Transverse colon (tissue), 4 donors: ENCODE results near the gene ALOXE3. TPM values are rescaled to one million over a fixed set of nuclear protein-coding genes. Genes with fewer than 3 reads are reported as not detected.

ENCODE experiments used
- DNase-seq: peaks from one replicate; pipeline ENCODE4 v3.0.0-alpha.2; 2019
- H3K27ac ChIP-seq, 4 donors: fragments of 200-600 bp; sonication (generic); 2 replicates each; pipeline ENCODE4 v1.5.1; 2016 to 2018; ENCODE audit warnings: inconsistent platforms in 4 of 4
- H3K27me3 ChIP-seq: fragments of 200-600 bp; sonication (generic); 2 replicates; pipeline ENCODE4 v1.5.1; 2017; ENCODE audit warnings: inconsistent platforms
- H3K36me3 ChIP-seq, 4 donors: fragments of 200-600 bp; sonication (generic); 2 replicates each; pipeline ENCODE4 v1.5.1; 2017 to 2019; ENCODE audit warnings: inconsistent platforms in 4 of 4
- H3K4me1 ChIP-seq, 4 donors: fragments of 200-600 bp; sonication (generic); 2 replicates each; pipeline ENCODE4 v1.5.1; 2017 to 2020; ENCODE audit warnings: inconsistent platforms in 4 of 4
- H3K4me3 ChIP-seq, 4 donors: fragments of 200-600 bp; sonication (generic); 1 replicate in 1 of 4; 2 replicates in 3 of 4; pipeline versions ENCODE4 v1.5.1 to v1.6.1; 2017 to 2019; ENCODE audit warnings: inconsistent platforms in 4 of 4
- H3K9me3 ChIP-seq, 2 donors: fragments of 200-600 bp; sonication (generic); 2 replicates each; pipeline ENCODE4 v1.5.1; 2017 to 2019; ENCODE audit warnings: inconsistent platforms in 2 of 2
- EP300 ChIP-seq: sonication (generic); formaldehyde crosslinking; IDR thresholded peaks from one replicate; pipeline ENCODE4 v1.6.1; 2017; ENCODE audit warnings: antibody characterized with exemption, low read depth
- POLR2A ChIP-seq: fragments of 450-650 bp; IDR thresholded peaks from one replicate; pipeline ENCODE4 v1.6.1; 2016; ENCODE audit warnings: antibody characterized with exemption, mild to moderate bottlenecking, moderate library complexity
- POLR2AphosphoS5 ChIP-seq, 3 donors: sonication (generic); formaldehyde crosslinking; IDR thresholded peaks; one replicate each; pipeline ENCODE4 v1.6.1; 2016; ENCODE audit warnings: antibody characterized with exemption in 3 of 3
- WGBS, 2 donors: methylation state at CpG; one replicate each; pipeline ENCODE4 v1.1.5; 2018; ENCODE audit warnings: low coverage in 1 of 2; 5-methylcytosine and 5-hydroxymethylcytosine counted together
- in situ Hi-C, 4 donors: fragments of 200-750 bp; cut with MboI; loops; one replicate each; pipeline versions ENCODE4 v1.15.0 to v1.15.1; 2017; ENCODE audit warnings: low sequenced_read_pairs in 3 of 4, low pct_ligation_motif_present in 1 of 4, low pct_unique_long_range_greater_than_20kb in 1 of 4
- intact Hi-C: fragments of 100-400 bp; cut with DNase I; formaldehyde crosslinking; loops from one replicate; pipeline ENCODE4 v1.15.1; 2023; ENCODE audit warnings: low total_unique reads
- total RNA-seq, 4 donors: library from RNA; depleted of rRNA; stranded (reverse); fragments of >200 nt; gene quantifications; one replicate each; pipeline ENCODE4 v1.1.0, GENCODE V29; 2016
- TF ChIP-seq, protein P1 (sequence below), 5 experiments: fragments of 200-600 bp in 3 of 5; fragments of 450-650 bp in 2 of 5; sonication (generic) in 3 of 5; IDR thresholded peaks; 1 replicate in 2 of 5; 2 replicates in 3 of 5; pipeline ENCODE4 v1.5.1; 2016 to 2017; ENCODE audit warnings: antibody characterized with exemption in 5 of 5, inconsistent platforms in 3 of 5, mild to moderate bottlenecking in 2 of 5, moderate library complexity in 1 of 5

The ALOXE3 gene
- total RNA-seq, 4 donors from 2014 or later = 0.79 TPM; not detected in 3

DNA sequence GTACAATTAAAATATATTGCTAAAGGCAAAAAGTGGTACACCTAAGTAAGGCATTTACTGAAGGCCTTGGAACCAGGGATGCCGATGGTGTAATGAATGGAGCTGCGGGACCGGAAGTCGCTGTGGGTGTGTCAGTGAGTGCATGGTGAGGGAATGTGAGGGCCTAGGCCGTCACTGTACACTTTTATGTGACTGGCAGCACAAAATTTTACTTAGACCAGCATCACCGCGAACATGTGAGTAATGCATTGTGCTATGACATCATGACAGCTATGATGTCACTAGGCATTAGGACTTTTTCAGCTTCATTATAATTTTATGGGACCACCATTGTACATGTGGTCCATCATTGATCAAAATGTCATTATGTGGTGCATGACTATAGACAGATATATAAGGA, 64.7 kb downstream of the ALOXE3 start:
- intact Hi-C loops (no loop called here), in situ Hi-C loops (no loop called here)
- WGBS, 2 donors = 92 to 96% methylated on average over 5 to 7 of the region's 7 CpGs
- Histone ChIP-seq H3K4me1 (peaks cover 0 to 15% (median 0%) of the 10 kb centered on the region in 4 donors), H3K9me3 (no peaks in the 10 kb centered on the region), H3K4me3 (no peak overlapping the region), H3K36me3 (no peaks in the 10 kb centered on the region), H3K27me3 (peaks cover 23% of the 10 kb centered on the region), H3K27ac (no peak overlapping the region)
- DNase-seq = no peak
- no peak for TF ChIP-seq EP300
- no peak for TF ChIP-seq POLR2A
- no peak for TF ChIP-seq POLR2AphosphoS5 (IDR thresholded peaks at IDR 0.05)
- TF ChIP-seq, protein P1, sequence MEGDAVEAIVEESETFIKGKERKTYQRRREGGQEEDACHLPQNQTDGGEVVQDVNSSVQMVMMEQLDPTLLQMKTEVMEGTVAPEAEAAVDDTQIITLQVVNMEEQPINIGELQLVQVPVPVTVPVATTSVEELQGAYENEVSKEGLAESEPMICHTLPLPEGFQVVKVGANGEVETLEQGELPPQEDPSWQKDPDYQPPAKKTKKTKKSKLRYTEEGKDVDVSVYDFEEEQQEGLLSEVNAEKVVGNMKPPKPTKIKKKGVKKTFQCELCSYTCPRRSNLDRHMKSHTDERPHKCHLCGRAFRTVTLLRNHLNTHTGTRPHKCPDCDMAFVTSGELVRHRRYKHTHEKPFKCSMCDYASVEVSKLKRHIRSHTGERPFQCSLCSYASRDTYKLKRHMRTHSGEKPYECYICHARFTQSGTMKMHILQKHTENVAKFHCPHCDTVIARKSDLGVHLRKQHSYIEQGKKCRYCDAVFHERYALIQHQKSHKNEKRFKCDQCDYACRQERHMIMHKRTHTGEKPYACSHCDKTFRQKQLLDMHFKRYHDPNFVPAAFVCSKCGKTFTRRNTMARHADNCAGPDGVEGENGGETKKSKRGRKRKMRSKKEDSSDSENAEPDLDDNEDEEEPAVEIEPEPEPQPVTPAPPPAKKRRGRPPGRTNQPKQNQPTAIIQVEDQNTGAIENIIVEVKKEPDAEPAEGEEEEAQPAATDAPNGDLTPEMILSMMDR (IDR thresholded peaks at IDR 0.05) = no peak

DNA sequence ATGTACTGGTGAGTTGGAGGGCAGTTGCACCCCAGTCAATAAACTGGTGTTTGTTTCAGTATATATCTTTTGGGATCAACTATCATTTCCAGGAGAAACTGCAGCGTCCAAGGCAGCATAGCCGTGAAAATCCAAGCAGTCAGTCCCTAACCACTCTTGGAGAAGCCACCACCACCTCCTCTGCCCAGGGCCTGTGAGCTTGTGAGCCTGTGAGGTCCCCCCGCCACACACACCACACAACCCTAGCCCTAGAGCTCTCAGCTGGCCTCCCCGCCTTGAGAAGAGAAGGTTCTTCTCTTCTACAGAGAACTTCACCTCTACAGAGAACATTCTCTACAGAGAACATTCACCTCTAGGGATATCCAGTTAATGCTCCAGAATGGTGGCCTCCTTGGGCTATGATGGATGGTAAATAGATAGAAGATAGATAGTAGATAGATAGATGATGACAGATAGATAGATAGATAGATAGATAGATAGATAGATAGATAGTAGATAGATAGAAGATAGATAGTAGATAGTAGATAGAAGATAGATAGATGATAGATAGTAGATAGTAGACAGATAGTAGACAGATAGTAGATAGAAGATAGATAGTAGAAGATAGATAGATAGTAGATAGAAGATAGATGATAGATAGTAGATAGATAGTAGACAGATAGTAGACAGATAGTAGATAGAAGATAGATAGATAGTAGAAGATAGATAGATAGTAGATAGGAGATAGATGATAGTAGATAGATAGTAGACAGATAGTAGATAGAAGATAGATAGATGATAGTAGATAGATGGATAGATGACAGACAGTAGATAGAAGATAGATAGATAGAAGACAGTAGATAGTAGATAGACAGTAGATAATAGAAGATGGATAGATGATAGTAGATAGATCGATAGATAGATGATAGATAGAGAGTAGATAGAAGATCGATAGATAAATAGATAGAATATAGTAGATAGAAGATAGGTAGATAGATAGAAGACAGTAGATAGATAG, 65.8 kb downstream of the ALOXE3 start:
- H3K27me3 ChIP-seq = peaks cover 14% of the 10 kb centered on the region
- H3K27ac ChIP-seq = no peak overlapping the region
- peaks cover 0 to 12% (median 0%) of the 10 kb centered on the region in 4 donors for H3K4me1 ChIP-seq
- no peak overlapping the region for H3K4me3 ChIP-seq
- in situ Hi-C loops (no loop called here), intact Hi-C loops (no loop called here)
- DNase-seq = no peak
- no peaks in the 10 kb centered on the region for H3K9me3 ChIP-seq
- WGBS, 2 donors = 89 to 93% methylated on average over 6 of the region's 6 CpGs
- no peak for TF ChIP-seq EP300
- TF ChIP-seq POLR2A = no peak
- TF ChIP-seq, protein P1 (IDR thresholded peaks at IDR 0.05) = no peak
- no peak for TF ChIP-seq POLR2AphosphoS5 (IDR thresholded peaks at IDR 0.05)
- H3K36me3 ChIP-seq = no peaks in the 10 kb centered on the region

DNA sequence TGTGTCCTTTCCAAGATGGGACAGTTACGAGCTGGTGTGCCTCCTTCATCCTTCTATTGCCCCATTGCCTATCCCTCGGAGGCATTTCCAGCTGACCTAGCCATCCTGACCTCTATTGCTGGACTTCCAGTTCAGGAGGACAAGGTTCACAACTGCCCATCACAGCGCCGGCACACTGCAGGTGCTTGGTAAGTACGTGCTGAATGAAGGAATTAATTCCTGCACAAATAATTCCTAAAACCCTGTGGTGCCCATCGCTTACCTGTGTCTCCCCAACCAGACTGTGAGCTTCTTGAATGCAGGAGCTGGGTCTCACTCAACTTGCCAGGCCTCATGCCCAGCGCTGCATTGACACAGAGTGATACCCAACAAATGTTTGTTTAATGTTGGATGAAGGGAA, 66.5 kb downstream of the ALOXE3 start:
- WGBS, 2 donors = 61 to 84% methylated on average over 2 to 7 of the region's 7 CpGs
- H3K9me3 ChIP-seq = no peaks in the 10 kb centered on the region
- in situ Hi-C loops = no loop called here
- H3K27ac ChIP-seq = no peak overlapping the region
- H3K27me3 ChIP-seq = peaks cover 7% of the 10 kb centered on the region
- H3K36me3 ChIP-seq = no peaks in the 10 kb centered on the region
- intact Hi-C loops = no loop called here
- no peak overlapping the region for H3K4me3 ChIP-seq
- no peak for DNase-seq
- peaks cover 0 to 5% (median 0%) of the 10 kb centered on the region in 4 donors for H3K4me1 ChIP-seq
- TF ChIP-seq POLR2A (no peak), EP300 (no peak)

DNA sequence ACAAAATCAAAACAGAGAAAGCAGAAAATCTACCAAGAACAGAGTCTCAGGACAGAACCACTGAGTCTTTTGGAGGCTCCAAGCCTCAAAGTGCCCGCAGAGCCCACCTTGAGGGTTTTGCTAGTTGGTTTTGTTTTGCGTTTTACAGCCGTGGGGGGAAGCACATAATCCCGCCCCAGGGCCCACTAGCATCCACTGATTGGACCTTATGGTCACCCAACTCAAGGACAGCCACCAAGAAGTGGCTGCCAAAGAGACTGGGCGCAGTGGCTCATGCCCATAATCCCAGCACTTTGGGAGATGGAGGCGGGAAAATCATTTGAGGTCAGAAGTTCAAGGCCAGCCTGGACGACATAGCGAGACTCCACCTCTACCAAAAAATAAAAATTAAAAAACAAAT, 69.6 kb downstream of the ALOXE3 start:
- Histone ChIP-seq H3K27me3 (peaks cover 6% of the 10 kb centered on the region), H3K9me3 (no peaks in the 10 kb centered on the region), H3K36me3 (no peaks in the 10 kb centered on the region), H3K4me1 (no peaks in the 10 kb centered on the region), H3K4me3 (no peak overlapping the region), H3K27ac (no peak overlapping the region)
- in situ Hi-C loops (no loop called here), intact Hi-C loops (no loop called here)
- DNase-seq = no peak
- TF ChIP-seq EP300 (no peak), POLR2AphosphoS5 (IDR thresholded peaks at IDR 0.05) (no peak), POLR2A (no peak)
- TF ChIP-seq, protein P1 (IDR thresholded peaks at IDR 0.05) = no peak
- 85 to 100% methylated on average over 1 to 8 of the region's 8 CpGs for WGBS, 2 donors
